Keratinocyte (primary cell): ENCODE results near the gene DIPK1A. TPM values are rescaled to one million over a fixed set of nuclear protein-coding genes. Genes with fewer than 3 reads are reported as not detected.

Experiments
- DNase-seq: peaks from one replicate; pipeline ENCODE4 v3.0.0-alpha.2; 2011; ENCODE audit warnings: low read depth, missing footprints, low spot score
- FAIRE-seq: peaks from 2 replicates; lab custom pipeline; 2011; peaks lifted over from hg19 to GRCh38; lab: Jason Lieb, UNC
- H2AFZ ChIP-seq: 2 replicates; pipeline ENCODE4 v1.6.0; 2012; ENCODE audit warnings: low read length, control low read depth, inconsistent platforms; ENCODE audit not compliant: control insufficient read depth
- H3K27ac ChIP-seq: 2 replicates; pipeline ENCODE4 v1.5.1; 2011; ENCODE audit warnings: low read length; ENCODE audit not compliant: control insufficient read depth, insufficient read depth
- H3K27me3 ChIP-seq: 3 replicates; pipeline ENCODE4 v1.6.0; 2011; ENCODE audit warnings: low read length; ENCODE audit not compliant: control insufficient read depth, insufficient read depth; ENCODE audit errors: extremely low read depth
- H3K36me3 ChIP-seq, 2 experiments: 2 replicates in 1 of 2; 3 replicates in 1 of 2; pipeline ENCODE4 v1.5.1; 2011; ENCODE audit warnings: low read length in 2 of 2, mild to moderate bottlenecking in 1 of 2; ENCODE audit not compliant: control insufficient read depth in 2 of 2, insufficient read depth in 2 of 2; ENCODE audit errors: extremely low read depth in 1 of 2
- H3K4me1 ChIP-seq: 3 replicates; pipeline ENCODE4 v1.5.1; 2011; ENCODE audit warnings: low read length; ENCODE audit not compliant: control insufficient read depth, insufficient read depth; ENCODE audit errors: extremely low read depth
- H3K4me2 ChIP-seq: 3 replicates; pipeline ENCODE4 v1.6.0; 2011; ENCODE audit warnings: low read depth, low read length; ENCODE audit not compliant: control insufficient read depth, insufficient read depth; ENCODE audit errors: extremely low read depth
- H3K4me3 ChIP-seq, 3 experiments: fragments of 200-600 bp in 1 of 3; sonication (generic) in 1 of 3; 2 replicates in 2 of 3; 3 replicates in 1 of 3; pipeline ENCODE4 v1.5.1; 2011 to 2016; ENCODE audit warnings: low read length in 3 of 3, mild to moderate bottlenecking in 3 of 3, control low read depth in 2 of 3, inconsistent platforms in 1 of 3, low read depth in 1 of 3, mixed read lengths in 1 of 3, mixed run types in 1 of 3, moderate library complexity in 1 of 3; ENCODE audit not compliant: control insufficient read depth in 2 of 3, insufficient read depth in 2 of 3; ENCODE audit errors: extremely low read depth in 1 of 3
- H3K79me2 ChIP-seq: 2 replicates; pipeline ENCODE4 v1.6.0; 2012; ENCODE audit warnings: low read length; ENCODE audit not compliant: control insufficient read depth, insufficient read depth
- H3K9ac ChIP-seq: 3 replicates; pipeline ENCODE4 v1.6.0; 2011; ENCODE audit warnings: low read length; ENCODE audit not compliant: control insufficient read depth, insufficient read depth; ENCODE audit errors: extremely low read depth
- H3K9me1 ChIP-seq: 3 replicates; pipeline ENCODE4 v1.6.0; 2011; ENCODE audit warnings: low read length; ENCODE audit not compliant: control insufficient read depth, insufficient read depth; ENCODE audit errors: extremely low read depth
- H3K9me3 ChIP-seq: 2 replicates; pipeline ENCODE4 v1.5.1; 2012; ENCODE audit warnings: low read depth, low read length; ENCODE audit not compliant: control insufficient read depth
- H4K20me1 ChIP-seq: 3 replicates; pipeline ENCODE4 v1.6.0; 2011; ENCODE audit warnings: low read length; ENCODE audit not compliant: control insufficient read depth, insufficient read depth; ENCODE audit errors: extremely low read depth
- EZH2 ChIP-seq: IDR thresholded peaks from one replicate; pipeline ENCODE4 v1.6.1; 2012; ENCODE audit warnings: inconsistent platforms, mild to moderate bottlenecking, low read length, moderate library complexity
- dilution Hi-C: fragments of 300-500 bp; cut with MboI; formaldehyde crosslinking; loops from one replicate; pipeline ENCODE4 v1.7.0; 2020; ENCODE audit warnings: low sequenced_read_pairs; ENCODE audit not compliant: extremely low pct_ligation_motif_present
- polyA plus RNA-seq, 5 experiments: library from polyadenylated mRNA; depleted of rRNA in 3 of 5; stranded (reverse) in 3 of 5; stranded (forward) in 1 of 5; unstranded in 1 of 5; fragments of >200 nt; gene quantifications; 1 replicate in 1 of 5; 2 replicates in 3 of 5; 3 replicates in 1 of 5; pipeline versions ENCODE4 v1.2.1 to v1.2.3, GENCODE V29; 2011 to 2012; ENCODE audit warnings: missing spikeins in 2 of 5, low read depth in 1 of 5, low replicate concordance in 1 of 5
- TF ChIP-seq, protein P1 (sequence below), 3 experiments: IDR thresholded peaks in 1 of 3; conservative IDR thresholded peaks in 1 of 3; optimal IDR thresholded peaks in 1 of 3; 2 replicates in 2 of 3; 3 replicates in 1 of 3; pipeline versions ENCODE3 to v1.5.1; 2011; ENCODE audit warnings: low read length in 3 of 3, mild to moderate bottlenecking in 3 of 3, moderate library complexity in 2 of 3, control low read depth in 1 of 3, inconsistent platforms in 1 of 3; ENCODE audit not compliant: insufficient read depth in 2 of 3; ENCODE audit errors: extremely low read depth in 1 of 3

The DIPK1A gene
- polyA plus RNA-seq, 1 donor (not counting 4 experiments of a cell fraction or from before 2014, with no cell fraction given): 22.0 TPM

DNA sequence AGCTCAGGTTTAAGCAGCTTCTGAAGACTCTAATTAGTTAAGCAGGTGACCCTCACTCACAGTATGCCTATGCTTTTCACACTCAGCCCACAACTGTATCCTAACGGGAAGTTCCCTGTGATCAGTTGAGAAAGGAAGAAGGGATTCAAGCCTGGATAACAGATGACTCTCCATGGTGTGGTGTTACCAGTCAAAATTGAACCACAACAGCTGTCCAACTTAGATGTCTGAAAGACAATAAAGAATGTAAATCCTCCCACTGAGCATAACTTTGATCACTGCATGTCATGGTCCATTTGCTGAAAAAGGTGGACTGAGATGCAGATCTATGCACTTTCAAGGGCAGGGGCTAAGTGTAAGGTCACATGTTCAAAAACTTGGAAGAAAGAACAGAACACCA, 32.3 kb upstream of the DIPK1A start:
- Histone ChIP-seq H3K9ac (no peak overlapping the region), H3K4me2 (no peak overlapping the region)
- dilution Hi-C loops: no loop called here

DNA sequence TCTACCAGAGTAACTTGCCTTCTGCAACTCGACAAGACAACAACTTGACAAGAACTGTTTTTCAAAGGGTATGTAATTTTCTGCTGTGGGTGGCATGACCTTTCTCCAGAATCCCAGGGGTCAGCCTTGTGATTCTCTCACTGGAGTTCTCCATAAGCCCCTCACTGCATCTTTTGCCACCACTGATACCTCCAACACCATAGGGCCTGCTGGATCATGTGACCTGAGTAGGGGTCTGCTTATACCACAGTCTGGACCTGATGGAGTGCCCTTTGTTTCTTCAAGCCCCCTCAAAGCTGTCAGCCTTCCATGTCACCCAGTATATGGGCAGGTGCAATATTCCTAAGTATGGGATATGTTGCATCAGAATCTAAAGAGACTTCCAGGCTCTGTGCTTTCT, 31.6 kb upstream of the DIPK1A start:
- no peak overlapping the region for H3K4me3 ChIP-seq
- dilution Hi-C loops: no loop called here
- H2AFZ ChIP-seq: no peak overlapping the region
- no peak overlapping the region for H3K9ac ChIP-seq
- FAIRE-seq: no peak
- H3K36me3 ChIP-seq: no peaks in the 10 kb centered on the region
- no peaks in the 10 kb centered on the region for H3K79me2 ChIP-seq
- H3K9me1 ChIP-seq: no peaks in the 10 kb centered on the region
- no peaks in the 10 kb centered on the region for H3K27me3 ChIP-seq
- H4K20me1 ChIP-seq: no peaks in the 10 kb centered on the region
- no peaks in the 10 kb centered on the region for H3K9me3 ChIP-seq
- no peak overlapping the region for H3K27ac ChIP-seq
- TF ChIP-seq, protein P1, sequence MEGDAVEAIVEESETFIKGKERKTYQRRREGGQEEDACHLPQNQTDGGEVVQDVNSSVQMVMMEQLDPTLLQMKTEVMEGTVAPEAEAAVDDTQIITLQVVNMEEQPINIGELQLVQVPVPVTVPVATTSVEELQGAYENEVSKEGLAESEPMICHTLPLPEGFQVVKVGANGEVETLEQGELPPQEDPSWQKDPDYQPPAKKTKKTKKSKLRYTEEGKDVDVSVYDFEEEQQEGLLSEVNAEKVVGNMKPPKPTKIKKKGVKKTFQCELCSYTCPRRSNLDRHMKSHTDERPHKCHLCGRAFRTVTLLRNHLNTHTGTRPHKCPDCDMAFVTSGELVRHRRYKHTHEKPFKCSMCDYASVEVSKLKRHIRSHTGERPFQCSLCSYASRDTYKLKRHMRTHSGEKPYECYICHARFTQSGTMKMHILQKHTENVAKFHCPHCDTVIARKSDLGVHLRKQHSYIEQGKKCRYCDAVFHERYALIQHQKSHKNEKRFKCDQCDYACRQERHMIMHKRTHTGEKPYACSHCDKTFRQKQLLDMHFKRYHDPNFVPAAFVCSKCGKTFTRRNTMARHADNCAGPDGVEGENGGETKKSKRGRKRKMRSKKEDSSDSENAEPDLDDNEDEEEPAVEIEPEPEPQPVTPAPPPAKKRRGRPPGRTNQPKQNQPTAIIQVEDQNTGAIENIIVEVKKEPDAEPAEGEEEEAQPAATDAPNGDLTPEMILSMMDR (optimal IDR thresholded peaks at IDR 0.05 in 1 of 3, IDR thresholded peaks at IDR 0.05 in 1 of 3, conservative IDR thresholded peaks at IDR 0.05 in 1 of 3; ENCODE audit: extremely low read depth in 1 of 3, insufficient read depth in 2 of 3, low read length in 3 of 3): no peak
- no peak for TF ChIP-seq EZH2
- H3K4me2 ChIP-seq: no peak overlapping the region
- no peak for DNase-seq
- H3K4me1 ChIP-seq: peaks cover 8% of the 10 kb centered on the region

More for the DNA sequence above, 32.3 kb upstream of the DIPK1A start:
- Histone ChIP-seq H3K4me1 (peaks cover 8% of the 10 kb centered on the region), H3K79me2 (no peaks in the 10 kb centered on the region), H3K9me1 (no peaks in the 10 kb centered on the region), H3K4me3 (no peak overlapping the region), H3K27me3 (no peaks in the 10 kb centered on the region), H3K9me3 (no peaks in the 10 kb centered on the region), H3K36me3 (no peaks in the 10 kb centered on the region), H3K27ac (no peak overlapping the region), H2AFZ (no peak overlapping the region), H4K20me1 (no peaks in the 10 kb centered on the region)
- FAIRE-seq (no peak), DNase-seq (no peak)
- TF ChIP-seq EZH2: no peak
- TF ChIP-seq, protein P1 (optimal IDR thresholded peaks at IDR 0.05 in 1 of 3, IDR thresholded peaks at IDR 0.05 in 1 of 3, conservative IDR thresholded peaks at IDR 0.05 in 1 of 3; ENCODE audit: extremely low read depth in 1 of 3, insufficient read depth in 2 of 3, low read length in 3 of 3): no peak
